OCI-LY3 (cell line): ENCODE measurements around the gene MYOG.

ENCODE experiments used
- EZH2phosphoT487 ChIP-seq: fragments of 200-600 bp; shearing (Covaris generic); IDR thresholded peaks from 2 replicates; pipeline ENCODE4 v1.6.1; 2018; ENCODE audit warnings: antibody characterized with exemption, mixed run types, low read depth
- TF ChIP-seq, protein P1 (sequence below): fragments of 200-600, 300-600 bp; sonication (generic); IDR thresholded peaks from 2 replicates; pipeline ENCODE4 v1.5.1; 2014; ENCODE audit warnings: antibody characterized with exemption, low read length, low read depth

DNA sequence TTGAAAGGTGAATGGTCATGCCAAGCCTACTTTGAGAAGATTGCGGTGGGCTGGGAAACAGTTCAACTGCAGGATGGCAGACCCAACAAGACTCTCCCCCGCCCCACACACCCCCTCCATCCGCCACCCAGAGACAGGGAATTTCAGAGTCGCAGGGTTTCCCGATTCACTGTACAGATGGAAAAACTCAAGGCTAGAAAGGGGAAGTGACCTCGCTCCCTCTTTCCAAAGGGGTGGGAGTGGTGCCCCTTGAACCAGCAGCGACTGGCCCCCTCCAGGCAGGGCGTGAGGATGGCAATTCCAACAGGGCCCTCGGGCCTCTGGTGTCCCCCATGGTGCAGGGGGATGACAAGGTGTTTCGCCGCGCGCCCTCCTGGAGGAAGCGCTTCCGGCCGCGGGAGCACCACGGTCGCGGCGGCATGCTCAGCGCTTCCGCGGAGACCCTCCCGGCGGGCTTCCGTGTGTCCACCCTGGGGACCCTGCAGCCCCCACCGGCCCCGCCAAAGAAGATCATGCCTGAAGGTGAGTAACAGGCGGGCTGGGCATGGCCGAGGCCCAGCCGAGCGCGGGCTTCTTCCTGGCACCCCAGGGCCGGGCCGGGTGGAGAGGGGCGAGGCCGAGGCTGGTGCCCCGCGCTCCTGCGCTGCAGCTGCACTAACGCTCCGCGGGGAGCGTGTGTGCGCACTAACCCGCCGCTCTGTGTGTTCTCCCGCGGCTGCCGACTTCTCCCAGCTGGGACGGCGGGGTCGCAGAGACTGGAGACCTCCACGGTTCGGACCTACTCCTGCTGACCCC, 10.4 kb downstream of the MYOG start:
- TF ChIP-seq, protein P1, sequence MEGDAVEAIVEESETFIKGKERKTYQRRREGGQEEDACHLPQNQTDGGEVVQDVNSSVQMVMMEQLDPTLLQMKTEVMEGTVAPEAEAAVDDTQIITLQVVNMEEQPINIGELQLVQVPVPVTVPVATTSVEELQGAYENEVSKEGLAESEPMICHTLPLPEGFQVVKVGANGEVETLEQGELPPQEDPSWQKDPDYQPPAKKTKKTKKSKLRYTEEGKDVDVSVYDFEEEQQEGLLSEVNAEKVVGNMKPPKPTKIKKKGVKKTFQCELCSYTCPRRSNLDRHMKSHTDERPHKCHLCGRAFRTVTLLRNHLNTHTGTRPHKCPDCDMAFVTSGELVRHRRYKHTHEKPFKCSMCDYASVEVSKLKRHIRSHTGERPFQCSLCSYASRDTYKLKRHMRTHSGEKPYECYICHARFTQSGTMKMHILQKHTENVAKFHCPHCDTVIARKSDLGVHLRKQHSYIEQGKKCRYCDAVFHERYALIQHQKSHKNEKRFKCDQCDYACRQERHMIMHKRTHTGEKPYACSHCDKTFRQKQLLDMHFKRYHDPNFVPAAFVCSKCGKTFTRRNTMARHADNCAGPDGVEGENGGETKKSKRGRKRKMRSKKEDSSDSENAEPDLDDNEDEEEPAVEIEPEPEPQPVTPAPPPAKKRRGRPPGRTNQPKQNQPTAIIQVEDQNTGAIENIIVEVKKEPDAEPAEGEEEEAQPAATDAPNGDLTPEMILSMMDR, result no peak
- TF ChIP-seq EZH2phosphoT487, result no peak
